Activated CD8-positive, alpha-beta memory T cell treated with anti-CD3 and anti-CD28 coated beads, Interleukin-2, amount 50 U/mL, for 1 hour (primary cell): ENCODE results near the gene P4HA1.

Experiments used
- DNase-seq: peaks from one replicate; pipeline ENCODE4 v3.0.0-alpha.2; 2020; ENCODE audit errors: extremely low read depth

The P4HA1 gene

GRCh38 chr10:73093922-73094850 is 2.5 kb downstream of the P4HA1 start:
- no peak for DNase-seq

- DNase-seq = no peak
Measured at GRCh38 chr10:73092830-73093229, 3.8 kb downstream of the P4HA1 start.

- DNase-seq = no peak
Measured at GRCh38 chr10:73088304-73088703, 8.4 kb downstream of the P4HA1 start.

GRCh38 chr10:73086816-73087215 is 9.8 kb downstream of the P4HA1 start:
- no peak for DNase-seq

- DNase-seq = no peak
Measured at GRCh38 chr10:73084209-73084608, 12.5 kb downstream of the P4HA1 start.

- DNase-seq = no peak
Measured at GRCh38 chr10:73083221-73083620, 13.4 kb downstream of the P4HA1 start.

DNA sequence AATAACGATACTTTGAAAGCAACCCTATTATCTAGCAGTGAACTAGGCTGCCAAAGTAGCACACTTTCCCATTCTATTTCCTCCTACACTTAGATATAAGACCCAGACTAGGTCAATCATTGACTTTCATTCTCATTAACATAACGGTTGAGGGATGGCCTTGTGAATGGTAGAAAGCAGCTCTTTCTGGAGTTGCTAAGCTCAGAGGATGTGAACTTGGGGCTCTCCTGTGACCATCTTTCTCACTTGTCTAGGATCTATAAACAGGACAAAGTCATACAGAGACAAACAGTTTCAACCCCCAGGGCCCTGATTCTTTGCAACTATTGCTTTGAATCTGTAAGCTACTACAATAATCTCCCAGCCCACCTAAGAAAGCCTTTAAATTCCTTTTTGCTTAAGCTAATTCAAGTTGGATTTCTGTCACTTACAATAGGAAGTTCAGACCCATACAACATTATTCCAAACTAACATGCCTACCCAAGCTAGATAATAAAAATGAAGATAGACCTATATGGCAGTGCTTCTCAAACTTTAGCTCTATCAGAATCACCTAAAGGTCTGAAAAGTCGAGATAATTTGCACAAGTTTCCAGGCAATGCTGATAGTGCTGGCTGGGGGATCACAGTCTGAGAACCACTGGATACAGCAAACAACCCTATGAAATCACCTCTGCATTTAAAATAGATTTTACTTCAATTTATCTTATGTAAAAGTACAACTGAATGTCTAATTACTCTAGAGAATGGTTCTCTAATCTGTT is 16.7 kb downstream of the P4HA1 start:
- DNase-seq = no peak

DNA sequence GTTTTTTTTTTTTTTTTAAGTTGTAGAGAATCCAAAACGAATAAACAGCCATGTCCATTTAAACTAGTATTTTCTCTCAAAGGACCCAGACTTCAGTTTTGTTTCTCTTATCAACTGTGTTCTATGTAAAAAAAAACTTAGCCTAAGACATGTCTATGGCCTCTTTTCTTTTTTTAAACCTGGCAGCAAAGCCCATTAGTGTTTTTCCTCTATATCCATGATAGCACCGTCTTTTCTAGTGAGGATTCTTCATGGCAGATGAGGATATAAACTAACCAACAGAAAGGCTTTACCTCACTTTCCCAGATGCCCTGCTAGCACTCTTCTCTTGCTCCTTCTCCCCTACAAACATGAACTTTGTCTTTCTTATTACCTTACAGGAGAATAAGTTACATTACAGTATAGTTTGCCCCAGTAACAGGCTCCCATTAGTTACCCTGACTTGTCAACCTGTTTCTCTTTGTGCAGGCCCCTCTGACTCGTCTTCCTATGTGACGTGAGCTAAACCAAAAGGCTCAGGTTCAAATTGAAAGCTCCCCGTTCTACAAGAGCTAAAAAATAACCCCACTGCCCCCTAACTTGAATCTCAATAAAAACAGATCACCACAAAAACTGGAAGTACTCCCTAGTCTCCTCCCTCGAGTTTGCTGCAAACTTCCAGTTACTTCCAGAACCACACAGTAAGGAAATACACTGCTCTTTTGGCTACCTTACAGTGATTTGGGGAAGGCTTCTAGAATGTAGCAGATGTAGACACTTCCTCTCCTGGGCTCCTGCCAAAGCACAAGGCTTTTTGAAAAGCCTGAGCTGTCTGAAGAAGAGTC is 20.1 kb downstream of the P4HA1 start:
- DNase-seq = no peak

- DNase-seq = no peak
Measured at GRCh38 chr10:73075829-73076228, 20.8 kb downstream of the P4HA1 start.

DNA sequence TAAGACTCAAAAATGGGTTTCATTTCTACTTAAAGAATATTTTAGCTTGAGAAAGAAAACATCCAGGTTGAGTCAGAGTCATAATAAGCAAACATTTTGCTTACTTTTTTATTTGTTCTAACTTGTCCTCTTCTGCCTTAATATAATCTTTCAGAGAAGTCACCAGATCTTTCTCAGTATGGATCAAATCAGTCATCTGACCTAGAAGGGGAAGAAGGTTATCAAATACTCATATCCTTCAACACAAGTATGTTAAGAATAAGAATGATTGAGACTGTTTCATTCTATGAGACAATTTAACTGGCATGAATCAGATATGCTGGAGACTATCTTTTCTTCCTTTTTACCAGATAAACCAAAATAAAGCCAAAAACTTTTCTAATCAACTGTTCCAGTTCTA is 23.0 kb downstream of the P4HA1 start:
- no peak for DNase-seq

- no peak for DNase-seq
Measured at GRCh38 chr10:73065441-73065840, 31.2 kb downstream of the P4HA1 start.

GRCh38 chr10:73061743-73062142 is 34.9 kb downstream of the P4HA1 start:
- DNase-seq = no peak

- no peak for DNase-seq
Measured at GRCh38 chr10:73060738-73061635, 35.7 kb downstream of the P4HA1 start.

DNA sequence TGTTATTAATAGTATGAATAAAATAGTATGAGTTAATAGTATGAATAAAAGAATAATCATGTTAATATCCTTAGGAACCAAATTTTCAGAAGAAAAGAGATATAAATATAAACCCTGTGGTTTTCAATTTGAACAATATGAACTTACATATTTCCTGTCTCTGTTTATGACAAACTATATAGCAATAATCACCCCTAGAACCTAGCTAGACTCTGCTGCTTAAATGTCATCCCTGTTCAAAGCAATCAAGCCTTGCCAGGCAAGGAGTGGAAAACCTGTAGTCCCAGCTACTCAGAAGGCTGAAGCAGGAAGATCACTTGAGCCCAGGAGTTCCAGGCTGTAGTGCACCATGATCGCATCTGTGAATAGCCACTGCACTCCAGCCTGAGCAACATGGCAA is 36.5 kb downstream of the P4HA1 start:
- DNase-seq = no peak

GRCh38 chr10:73058057-73058591 is 38.5 kb downstream of the P4HA1 start:
- no peak for DNase-seq

- DNase-seq = no peak
Measured at GRCh38 chr10:73054286-73054685, 42.4 kb downstream of the P4HA1 start.

- no peak for DNase-seq
Measured at GRCh38 chr10:73053275-73053674, 43.4 kb downstream of the P4HA1 start.

- DNase-seq = no peak
Measured at GRCh38 chr10:73044378-73045285, 52.0 kb downstream of the P4HA1 start.

- no peak for DNase-seq
Measured at GRCh38 chr10:73043766-73044377, 52.8 kb downstream of the P4HA1 start.
